ENCODE results near the gene YPEL1. TPM values are rescaled to one million over a fixed set of nuclear protein-coding genes. Genes with fewer than 3 reads are reported as not detected.
"Not testable (repeated sequence)": the region's sequence is repeated elsewhere in the genome, so short reads cannot be mapped to it uniquely, and the experiment has no call there.

Gene YPEL1
- total and polyA plus RNA-seq, 4 experiments from 2014 or later = 4.9 to 9.8 (median 6.6) TPM

DNA sequence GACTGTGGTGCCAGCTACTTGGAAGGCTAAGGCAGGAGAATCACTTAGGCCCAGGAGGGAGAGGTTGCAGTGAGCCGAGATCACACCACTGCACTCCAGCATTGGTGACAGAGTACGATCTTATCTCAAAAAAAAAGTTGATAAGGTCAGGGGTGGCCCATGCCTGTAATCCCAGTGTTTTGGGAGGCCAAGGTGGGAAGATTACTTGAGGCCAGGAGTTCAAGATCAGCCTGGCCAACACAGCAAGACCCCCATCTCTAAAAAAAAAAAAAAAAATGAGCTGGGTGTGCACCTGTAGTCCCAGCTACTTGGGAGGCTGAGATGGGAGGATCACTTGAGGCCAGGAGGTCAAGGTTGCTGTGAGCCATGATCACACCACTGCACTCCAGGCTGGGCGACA is 6.4 kb downstream of the YPEL1 start:
- H3K9me3 ChIP-seq (ENCODE audit: control insufficient read depth in 1 of 2, low read length in 2 of 2); H3K27me3 ChIP-seq (ENCODE audit: insufficient read depth, low read length); H3K27ac ChIP-seq (ENCODE audit: low read depth, low read length); H3K36me3 Mint-ChIP-seq; H3K4me3 ChIP-seq (ENCODE audit: low read length in 2 of 2); intact Hi-C loops (cut with micrococcal nuclease); H3K27ac Mint-ChIP-seq; DNase-seq; H3K27me3 Mint-ChIP-seq; H3K9me3 Mint-ChIP-seq; CTCF ChIA-PET (ENCODE audit: partially characterized antibody); H3K36me3 ChIP-seq (ENCODE audit: insufficient read depth, low read length); H3K4me1 ChIP-seq (ENCODE audit: insufficient read depth, low read length); H3K4me3 Mint-ChIP-seq: not testable (repeated sequence)
- H3K4me1 Mint-ChIP-seq = peaks cover 9 to 17% (median 11%) of the 10 kb centered on the region in 4 donors
- POLR2A ChIA-PET (ENCODE audit: partially characterized antibody) = interaction anchor here (0.8 kb wide), 1 partner anchor 79 kb away, joined by 3 read pairs; no protein-coding TSS in a partner anchor

GRCh38 chr22:21728270-21728669 is 7.3 kb downstream of the YPEL1 start:
- no peak overlapping the region for H3K27ac ChIP-seq (ENCODE audit: low read depth, low read length)
- DNase-seq = no peak
- H3K4me3 Mint-ChIP-seq = no peak overlapping the region
- peaks cover 0 to 4% of the 10 kb centered on the region in 2 donors for H3K36me3 Mint-ChIP-seq
- H3K9me3 ChIP-seq (ENCODE audit: control insufficient read depth in 1 of 2, low read length in 2 of 2) = no peaks in the 10 kb centered on the region
- no peaks in the 10 kb centered on the region for H3K27me3 ChIP-seq (ENCODE audit: insufficient read depth, low read length)
- no peaks in the 10 kb centered on the region for H3K4me1 ChIP-seq (ENCODE audit: insufficient read depth, low read length)
- no peaks in the 10 kb centered on the region for H3K36me3 ChIP-seq (ENCODE audit: insufficient read depth, low read length)
- peaks cover 6 to 12% (median 7%) of the 10 kb centered on the region in 4 donors for H3K4me1 Mint-ChIP-seq
- H3K27ac Mint-ChIP-seq = no peak overlapping the region
- H3K27me3 Mint-ChIP-seq = no peaks in the 10 kb centered on the region
- H3K9me3 Mint-ChIP-seq = no peaks in the 10 kb centered on the region
- ChIA-PET POLR2A (ENCODE audit: partially characterized antibody) (no interaction called here), CTCF (ENCODE audit: partially characterized antibody) (interaction anchor here (1.3 kb wide), 1 partner anchor 9 kb away, joined by 5 read pairs; no protein-coding TSS in a partner anchor)
- intact Hi-C loops (cut with micrococcal nuclease) = no loop called here
- H3K4me3 ChIP-seq (ENCODE audit: low read length in 2 of 2) = no peak overlapping the region

- no peak overlapping the region for H3K27ac Mint-ChIP-seq
- Histone ChIP-seq H3K36me3 (ENCODE audit: insufficient read depth, low read length) (no peaks in the 10 kb centered on the region), H3K27me3 (ENCODE audit: insufficient read depth, low read length) (no peaks in the 10 kb centered on the region), H3K4me1 (ENCODE audit: insufficient read depth, low read length) (no peaks in the 10 kb centered on the region), H3K9me3 (ENCODE audit: control insufficient read depth in 1 of 2, low read length in 2 of 2) (no peaks in the 10 kb centered on the region), H3K4me3 (ENCODE audit: low read length in 2 of 2) (no peak overlapping the region), H3K27ac (ENCODE audit: low read depth, low read length) (no peak overlapping the region)
- DNase-seq = no peak
- no peaks in the 10 kb centered on the region for H3K9me3 Mint-ChIP-seq
- peak overlapping the region in 1 of 8 donors; percentile 52 for H3K4me3 Mint-ChIP-seq
- ChIA-PET CTCF (ENCODE audit: partially characterized antibody) (interaction anchor here (1.3 kb wide), 2 partner anchors 8 to 44 kb away, joined by 3 to 5 read pairs; no protein-coding TSS in a partner anchor), POLR2A (ENCODE audit: partially characterized antibody) (no interaction called here)
- peaks cover 6 to 12% (median 7%) of the 10 kb centered on the region in 4 donors for H3K4me1 Mint-ChIP-seq
- no peaks in the 10 kb centered on the region for H3K27me3 Mint-ChIP-seq
- intact Hi-C loops (cut with micrococcal nuclease) = no loop called here
- H3K36me3 Mint-ChIP-seq = peaks cover 0 to 4% of the 10 kb centered on the region in 2 donors
Observed at GRCh38 chr22:21727768-21728167, 7.8 kb downstream of the YPEL1 start.

GRCh38 chr22:21727159-21727558 is 8.4 kb downstream of the YPEL1 start:
- DNase-seq = no peak
- H3K36me3 ChIP-seq (ENCODE audit: insufficient read depth, low read length) = no peaks in the 10 kb centered on the region
- intact Hi-C loops (cut with micrococcal nuclease) = no loop called here
- no peak overlapping the region for H3K4me3 ChIP-seq (ENCODE audit: low read length in 2 of 2)
- peaks cover 0 to 4% of the 10 kb centered on the region in 2 donors for H3K36me3 Mint-ChIP-seq
- no peaks in the 10 kb centered on the region for H3K4me1 ChIP-seq (ENCODE audit: insufficient read depth, low read length)
- H3K9me3 ChIP-seq (ENCODE audit: control insufficient read depth in 1 of 2, low read length in 2 of 2) = no peaks in the 10 kb centered on the region
- no peaks in the 10 kb centered on the region for H3K27me3 ChIP-seq (ENCODE audit: insufficient read depth, low read length)
- no peak overlapping the region for H3K27ac Mint-ChIP-seq
- peaks cover 5 to 12% (median 7%) of the 10 kb centered on the region in 4 donors for H3K4me1 Mint-ChIP-seq
- CTCF ChIA-PET (ENCODE audit: partially characterized antibody) = interaction anchor here (1.3 kb wide), 2 partner anchors 8 to 44 kb away, joined by 3 to 5 read pairs; no protein-coding TSS in a partner anchor
- no peaks in the 10 kb centered on the region for H3K9me3 Mint-ChIP-seq
- no peak overlapping the region for H3K27ac ChIP-seq (ENCODE audit: low read depth, low read length)
- POLR2A ChIA-PET (ENCODE audit: partially characterized antibody) = no interaction called here
- no peak overlapping the region for H3K4me3 Mint-ChIP-seq
- no peaks in the 10 kb centered on the region for H3K27me3 Mint-ChIP-seq

- ChIA-PET CTCF (ENCODE audit: partially characterized antibody) (interaction anchor here (1.3 kb wide), 1 partner anchor 45 kb away, joined by 3 read pairs; no protein-coding TSS in a partner anchor), POLR2A (ENCODE audit: partially characterized antibody) (no interaction called here)
- DNase-seq = peak in 3 of 5 donors; percentile 21 to 32 (median 29)
- no peak overlapping the region for H3K4me3 ChIP-seq (ENCODE audit: low read length in 2 of 2)
- no peaks in the 10 kb centered on the region for H3K4me1 ChIP-seq (ENCODE audit: insufficient read depth, low read length)
- Mint-ChIP-seq H3K36me3 (peaks cover 0 to 4% of the 10 kb centered on the region in 2 donors), H3K27ac (peak overlapping the region in 1 of 7 donors; percentile 42), H3K4me3 (no peak overlapping the region), H3K9me3 (no peaks in the 10 kb centered on the region), H3K27me3 (no peaks in the 10 kb centered on the region), H3K4me1 (peaks cover 4 to 12% (median 7%) of the 10 kb centered on the region in 4 donors)
- no peaks in the 10 kb centered on the region for H3K36me3 ChIP-seq (ENCODE audit: insufficient read depth, low read length)
- no peaks in the 10 kb centered on the region for H3K9me3 ChIP-seq (ENCODE audit: control insufficient read depth in 1 of 2, low read length in 2 of 2)
- no peak overlapping the region for H3K27ac ChIP-seq (ENCODE audit: low read depth, low read length)
- no peaks in the 10 kb centered on the region for H3K27me3 ChIP-seq (ENCODE audit: insufficient read depth, low read length)
- intact Hi-C loops (cut with micrococcal nuclease) = no loop called here
Observed at GRCh38 chr22:21726650-21727049, 8.9 kb downstream of the YPEL1 start.

- Mint-ChIP-seq H3K4me1 (peaks cover 4 to 12% (median 7%) of the 10 kb centered on the region in 4 donors), H3K9me3 (no peaks in the 10 kb centered on the region), H3K27me3 (no peaks in the 10 kb centered on the region), H3K27ac (no peak overlapping the region), H3K4me3 (no peak overlapping the region), H3K36me3 (peaks cover 0 to 4% of the 10 kb centered on the region in 2 donors)
- H3K4me3 ChIP-seq (ENCODE audit: low read length in 2 of 2) = no peak overlapping the region
- intact Hi-C loops (cut with micrococcal nuclease) = no loop called here
- POLR2A ChIA-PET (ENCODE audit: partially characterized antibody) = interaction anchor here (1.2 kb wide), 1 partner anchor 9 kb away, joined by 3 read pairs; no protein-coding TSS in a partner anchor
- no peaks in the 10 kb centered on the region for H3K4me1 ChIP-seq (ENCODE audit: insufficient read depth, low read length)
- H3K27ac ChIP-seq (ENCODE audit: low read depth, low read length) = no peak overlapping the region
- no peaks in the 10 kb centered on the region for H3K36me3 ChIP-seq (ENCODE audit: insufficient read depth, low read length)
- CTCF ChIA-PET (ENCODE audit: partially characterized antibody) = interaction anchor here (1.3 kb wide), 1 partner anchor 45 kb away, joined by 3 read pairs; no protein-coding TSS in a partner anchor
- H3K27me3 ChIP-seq (ENCODE audit: insufficient read depth, low read length) = no peaks in the 10 kb centered on the region
- no peaks in the 10 kb centered on the region for H3K9me3 ChIP-seq (ENCODE audit: control insufficient read depth in 1 of 2, low read length in 2 of 2)
- no peak for DNase-seq
Observed at GRCh38 chr22:21725956-21726649, 9.5 kb downstream of the YPEL1 start.

DNA sequence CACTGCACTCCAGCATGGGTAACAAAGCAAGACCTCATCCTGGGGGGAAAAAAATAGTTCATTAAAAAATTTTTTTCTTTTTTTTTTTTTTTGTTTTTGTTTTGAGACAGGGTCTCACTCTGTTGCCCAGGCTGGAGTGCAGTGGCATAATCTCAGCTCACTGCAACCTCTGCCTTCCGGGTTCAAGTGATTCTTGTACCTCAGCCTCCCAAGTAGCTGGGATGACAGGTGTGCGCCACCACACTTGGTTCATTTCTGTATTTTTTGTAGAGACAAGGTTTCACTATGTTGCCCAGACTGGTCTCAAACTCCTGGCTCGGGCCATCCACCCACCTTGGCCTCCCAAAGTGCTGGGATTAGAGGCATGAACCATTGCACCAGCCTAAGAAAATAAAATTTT is 11.1 kb downstream of the YPEL1 start:
- H3K4me1 ChIP-seq (ENCODE audit: insufficient read depth, low read length); intact Hi-C loops (cut with micrococcal nuclease); POLR2A ChIA-PET (ENCODE audit: partially characterized antibody); DNase-seq; H3K4me3 ChIP-seq (ENCODE audit: low read length in 2 of 2); H3K4me3 Mint-ChIP-seq; H3K36me3 ChIP-seq (ENCODE audit: insufficient read depth, low read length); H3K4me1 Mint-ChIP-seq; H3K9me3 ChIP-seq (ENCODE audit: control insufficient read depth in 1 of 2, low read length in 2 of 2); H3K27ac ChIP-seq (ENCODE audit: low read depth, low read length); H3K9me3 Mint-ChIP-seq; H3K27me3 ChIP-seq (ENCODE audit: insufficient read depth, low read length); H3K27me3 Mint-ChIP-seq; CTCF ChIA-PET (ENCODE audit: partially characterized antibody); H3K27ac Mint-ChIP-seq; H3K36me3 Mint-ChIP-seq: not testable (repeated sequence)
